HG02840 (cell line): Measurements from ENCODE around the gene IFNL1.
"Not testable (repeated sequence)": the region's sequence is repeated elsewhere in the genome, so short reads cannot be mapped to it uniquely, and the experiment has no call there.

Source experiments
- ATAC-seq: cut with Tn5 transposase; IDR thresholded peaks from one replicate; pipeline ENCODE4 v1.9.1; 2021; ENCODE audit warnings: mild to moderate bottlenecking, moderate library complexity, moderate number of reproducible peaks; ENCODE audit not compliant: unreplicated experiment, low FRiP score

The IFNL1 gene

DNA sequence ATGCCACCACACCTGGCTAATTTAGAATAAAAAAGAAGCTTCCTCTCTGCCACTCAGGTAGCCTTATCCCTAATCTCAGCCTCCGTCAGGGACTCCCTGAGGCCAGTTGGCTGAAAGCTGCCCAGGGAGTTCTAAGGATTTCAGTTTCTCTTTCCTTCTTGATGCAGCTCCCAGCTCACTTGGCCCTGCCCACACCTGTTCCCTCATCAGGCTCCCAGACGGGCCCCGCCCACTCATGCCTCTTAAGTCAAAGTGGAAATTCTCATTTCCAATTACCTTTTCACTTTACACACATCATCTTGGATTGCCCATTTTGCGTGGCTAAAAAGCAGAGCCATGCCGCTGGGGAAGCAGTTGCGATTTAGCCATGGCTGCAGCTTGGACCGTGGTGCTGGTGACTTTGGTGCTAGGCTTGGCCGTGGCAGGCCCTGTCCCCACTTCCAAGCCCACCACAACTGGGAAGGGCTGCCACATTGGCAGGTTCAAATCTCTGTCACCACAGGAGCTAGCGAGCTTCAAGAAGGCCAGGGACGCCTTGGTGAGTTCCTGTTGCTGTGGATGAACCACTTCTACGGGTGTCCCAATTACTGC is at the start of gene IFNL1:
IFNL1 (plus strand) TSS at position 353 of the 591 bp plus-strand sequence; CDS start at position 368, 15 bp downstream.
- ATAC-seq, result no peak

DNA sequence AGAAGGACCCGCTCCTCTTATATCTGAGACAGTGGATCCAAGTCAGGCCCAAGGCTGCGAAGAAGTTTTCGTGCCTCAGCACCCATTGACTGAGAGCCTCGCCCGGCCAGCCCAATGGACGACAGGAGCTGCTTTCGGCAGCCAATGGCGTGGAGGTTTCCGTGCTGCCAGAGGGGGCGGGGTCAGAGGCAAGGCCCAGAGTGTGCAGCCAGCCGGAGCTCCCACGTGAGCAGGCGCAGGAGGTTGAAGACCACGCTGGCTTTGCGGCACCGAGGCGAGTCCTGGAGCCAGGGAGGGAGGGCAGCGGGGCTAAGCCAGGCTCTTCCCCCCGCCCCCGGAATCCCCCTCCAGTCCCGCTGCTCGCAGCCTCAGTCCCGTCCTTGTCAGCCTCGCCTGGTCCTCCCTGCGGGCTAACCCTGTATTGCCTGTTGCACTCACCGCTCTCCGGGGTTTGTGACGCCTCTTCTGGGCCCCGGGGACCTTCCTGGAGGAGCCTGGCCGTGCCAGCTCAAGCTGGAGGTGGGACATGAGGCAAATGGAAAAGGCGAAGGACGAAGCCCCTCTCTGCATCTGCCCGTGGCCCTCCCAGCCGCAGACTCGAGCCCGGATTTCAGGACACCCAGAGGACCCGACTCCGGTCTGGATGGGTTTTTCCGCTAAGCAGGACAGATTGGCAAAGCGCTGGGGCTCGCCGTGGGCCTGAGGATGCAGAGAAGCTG is 49.1 kb upstream of the IFNL1 start:
- ATAC-seq, result no peak

DNA sequence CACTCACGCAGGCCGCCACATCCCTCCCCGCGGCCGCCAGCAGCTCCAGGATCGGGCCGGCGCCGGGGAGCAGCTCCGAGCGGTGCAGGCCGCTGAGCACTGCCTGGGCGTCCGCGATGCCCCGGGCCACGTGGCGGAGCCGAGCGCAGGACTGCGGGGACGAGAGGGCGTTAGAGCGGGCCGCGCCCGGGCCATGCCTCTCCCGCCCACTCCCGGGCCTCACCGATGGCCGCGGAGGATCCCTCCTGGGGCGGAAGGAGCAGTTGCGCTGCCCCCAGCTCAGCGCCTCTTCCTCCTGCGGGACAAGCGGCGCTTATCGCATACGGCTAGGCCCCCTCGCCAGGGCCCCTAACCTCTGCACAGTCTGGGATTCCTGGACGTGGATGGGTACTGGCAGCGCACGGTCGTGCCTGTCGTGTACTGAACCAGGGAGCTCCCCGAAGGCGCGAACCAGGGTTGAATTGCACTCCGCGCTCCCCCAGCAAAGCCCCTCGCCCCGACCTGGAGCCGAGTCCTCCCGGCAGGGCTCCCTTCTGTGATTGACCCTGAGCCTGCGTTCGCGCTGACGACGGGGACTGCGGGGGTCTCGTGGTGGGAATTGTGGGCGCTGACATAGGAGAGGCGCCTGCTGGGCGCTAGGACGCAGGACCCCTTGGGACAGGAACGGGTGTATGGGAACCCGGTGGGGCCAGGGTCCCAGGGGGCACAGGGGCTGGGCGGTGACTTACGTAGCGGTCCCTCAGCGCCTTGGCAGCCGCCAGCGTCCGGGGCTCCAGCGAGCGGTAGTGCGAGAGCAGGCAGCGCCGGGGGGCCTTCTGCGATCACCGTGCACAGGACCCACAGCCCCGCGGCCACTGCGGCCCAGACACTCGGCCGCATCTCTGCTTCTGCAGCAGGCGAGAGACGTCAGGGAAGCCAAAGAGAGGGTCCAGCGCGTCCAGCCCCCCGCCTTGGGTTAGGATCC is 48.2 kb upstream of the IFNL1 start:
- no peak for ATAC-seq

DNA sequence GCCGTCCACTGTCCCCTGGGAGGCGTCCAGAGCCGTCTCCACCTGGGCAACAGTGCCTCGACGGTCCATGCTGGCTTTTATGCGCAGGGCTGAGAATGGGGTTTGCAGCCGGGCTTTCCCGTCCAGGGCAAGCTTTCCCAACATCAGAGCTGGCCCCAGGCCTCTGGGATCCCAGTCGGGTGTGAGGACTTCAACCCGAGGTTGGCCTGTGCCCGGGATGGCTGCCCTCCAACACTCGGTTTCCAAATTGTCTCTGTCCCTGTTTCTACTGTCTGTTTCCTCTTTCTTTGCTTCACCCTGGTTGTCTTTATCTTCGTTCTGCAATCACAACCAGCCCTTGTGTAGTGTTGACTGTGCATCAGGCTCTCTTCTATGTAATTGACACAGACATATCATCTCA is 47.4 kb upstream of the IFNL1 start, which contains the start of gene IFNL4:
IFNL4 (minus strand) TSS at position 51 of the 400 bp plus-strand sequence.
- ATAC-seq, result no peak

GRCh38 chr19:39251081-39251480 is 45.1 kb upstream of the IFNL1 start:
- ATAC-seq, result no peak

GRCh38 chr19:39251846-39252245 is 44.4 kb upstream of the IFNL1 start:
- ATAC-seq, result no peak

DNA sequence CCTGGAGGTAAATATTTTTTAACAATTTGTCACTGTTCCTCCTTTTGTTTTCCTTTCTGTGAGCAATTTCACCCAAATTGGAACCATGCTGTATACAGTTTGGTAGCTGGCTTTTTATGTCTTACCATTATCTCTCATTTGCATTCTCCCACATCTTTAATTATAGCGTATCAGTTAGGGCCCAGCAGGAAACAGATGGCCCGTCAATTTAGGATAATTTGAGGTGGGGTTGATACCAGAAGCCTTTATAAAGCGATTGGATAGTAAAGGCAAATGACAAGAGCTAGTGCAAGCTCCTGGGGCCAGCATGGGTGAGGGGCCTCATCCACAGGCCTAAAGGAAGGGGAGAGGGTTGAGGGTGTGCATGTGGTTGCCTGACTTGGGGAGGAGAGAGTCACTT is 43.7 kb upstream of the IFNL1 start:
- ATAC-seq, result no peak

DNA sequence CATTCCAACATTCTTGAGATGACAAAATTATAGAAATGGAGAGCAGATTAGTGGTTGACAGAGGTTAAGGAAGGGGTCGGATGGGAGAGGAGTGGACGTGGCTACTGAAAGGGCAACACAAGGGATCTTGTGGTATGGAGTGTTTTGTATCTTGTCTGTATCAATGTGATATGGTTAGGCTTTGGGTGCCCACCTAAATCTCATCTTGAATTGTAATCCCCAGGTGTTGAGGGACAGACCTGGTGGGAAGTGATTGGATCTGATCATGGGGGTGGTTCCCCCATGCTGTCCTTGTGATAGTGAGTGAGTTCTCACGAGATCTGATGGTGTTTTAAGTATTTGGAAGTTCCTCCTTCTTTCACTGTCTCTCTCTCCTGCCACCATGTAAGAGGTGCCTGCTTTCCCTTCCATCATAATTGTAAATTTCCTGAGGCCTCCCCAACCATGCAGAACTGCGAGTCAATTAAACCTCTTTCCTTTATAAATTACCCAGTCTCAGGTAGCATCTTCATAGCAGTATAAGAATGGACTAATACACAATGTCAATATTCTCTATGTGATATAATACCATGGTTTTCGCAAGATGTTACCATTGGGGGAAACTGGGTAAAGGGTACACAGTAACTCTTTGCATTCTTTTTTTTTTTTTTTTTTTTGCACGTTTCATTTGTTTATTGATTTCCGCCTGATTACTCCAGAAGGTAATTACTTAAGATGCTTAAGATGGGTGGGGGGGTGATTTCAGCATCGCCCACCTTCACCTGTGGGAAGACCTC is 42.6 kb upstream of the IFNL1 start:
- ATAC-seq, result no peak

DNA sequence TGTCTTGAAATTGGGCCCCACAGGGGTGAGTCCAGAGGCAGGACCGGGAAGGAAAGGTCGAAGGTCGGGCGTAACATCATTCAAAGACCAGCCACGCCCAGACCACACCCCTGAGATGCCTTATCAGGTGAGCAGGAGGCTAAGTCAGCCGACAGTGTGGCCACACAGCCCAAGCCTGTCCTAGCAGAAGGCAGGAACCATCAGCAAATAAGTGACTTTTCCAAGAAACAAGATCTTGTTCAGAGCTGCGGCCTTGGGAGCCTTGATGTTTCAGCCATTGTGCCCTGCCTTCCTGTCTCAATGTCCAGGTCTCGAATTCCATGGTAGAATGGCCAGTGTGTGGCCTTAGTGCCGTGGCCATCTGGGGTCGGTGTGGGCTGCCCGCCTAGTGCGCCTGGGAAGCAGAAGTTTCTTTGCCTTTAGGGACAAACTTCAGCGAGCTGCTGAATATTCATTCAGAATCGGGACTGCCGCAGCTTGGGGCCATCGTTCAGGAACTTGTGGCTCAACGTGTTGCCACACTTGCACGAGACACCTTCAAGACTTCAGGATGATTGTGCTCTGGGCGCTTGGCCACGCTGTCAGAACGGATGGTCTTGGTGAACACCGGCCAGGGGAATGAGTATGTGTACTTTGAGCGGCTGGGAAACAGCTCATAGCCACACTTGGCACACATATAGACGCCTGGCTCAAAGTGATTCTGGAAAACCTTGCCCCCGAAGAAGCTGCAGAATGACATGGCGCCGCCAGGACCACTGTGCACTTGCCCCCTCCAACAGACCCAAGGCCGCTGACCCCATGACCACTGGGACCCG is 41.5 kb upstream of the IFNL1 start:
- no peak for ATAC-seq

DNA sequence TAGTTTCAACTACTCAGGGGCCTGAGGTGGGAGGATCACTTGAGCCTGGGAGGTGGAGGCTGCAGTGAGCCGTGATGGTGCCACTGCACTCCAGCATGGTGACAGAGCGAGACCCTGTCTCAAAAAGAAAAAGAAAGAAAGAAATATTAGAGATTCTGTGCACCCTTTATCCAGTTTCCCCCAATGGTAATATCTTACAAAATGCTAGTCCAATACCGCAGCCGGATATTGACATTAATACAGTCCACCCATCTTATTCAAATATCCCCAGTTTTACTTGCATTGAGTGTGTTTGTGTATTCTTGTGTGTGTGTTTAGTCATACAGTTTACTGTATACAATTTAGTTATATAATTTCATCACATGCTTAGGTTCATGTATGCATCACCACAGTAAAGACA is 39.0 kb upstream of the IFNL1 start:
- no peak for ATAC-seq

- no peak for ATAC-seq
Observed at GRCh38 chr19:39261704-39262103, 34.5 kb upstream of the IFNL1 start.

- no peak for ATAC-seq
Observed at GRCh38 chr19:39262496-39262895, 33.7 kb upstream of the IFNL1 start.

DNA sequence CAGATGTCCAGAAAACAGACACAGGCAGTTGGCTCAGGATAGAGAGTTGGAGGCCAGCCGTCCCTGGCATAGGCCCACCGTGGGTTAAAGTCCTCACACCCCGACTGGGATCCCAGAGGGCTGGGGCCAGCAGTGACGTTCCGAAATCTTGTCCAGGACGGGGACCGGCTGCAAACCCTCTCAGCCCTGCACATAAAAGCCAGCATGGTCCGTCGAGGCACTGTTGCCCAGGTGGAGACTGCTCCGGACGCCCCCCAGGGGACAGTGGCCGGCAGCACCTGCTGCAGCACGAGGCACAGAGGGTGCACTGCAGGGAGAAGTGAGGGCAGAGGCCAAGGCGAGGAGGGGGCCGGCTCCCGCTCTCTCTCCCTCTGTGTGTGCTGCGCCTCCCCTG is 32.3 kb upstream of the IFNL1 start:
- no peak for ATAC-seq

- no peak for ATAC-seq
Observed at GRCh38 chr19:39264306-39265290, 31.6 kb upstream of the IFNL1 start.

DNA sequence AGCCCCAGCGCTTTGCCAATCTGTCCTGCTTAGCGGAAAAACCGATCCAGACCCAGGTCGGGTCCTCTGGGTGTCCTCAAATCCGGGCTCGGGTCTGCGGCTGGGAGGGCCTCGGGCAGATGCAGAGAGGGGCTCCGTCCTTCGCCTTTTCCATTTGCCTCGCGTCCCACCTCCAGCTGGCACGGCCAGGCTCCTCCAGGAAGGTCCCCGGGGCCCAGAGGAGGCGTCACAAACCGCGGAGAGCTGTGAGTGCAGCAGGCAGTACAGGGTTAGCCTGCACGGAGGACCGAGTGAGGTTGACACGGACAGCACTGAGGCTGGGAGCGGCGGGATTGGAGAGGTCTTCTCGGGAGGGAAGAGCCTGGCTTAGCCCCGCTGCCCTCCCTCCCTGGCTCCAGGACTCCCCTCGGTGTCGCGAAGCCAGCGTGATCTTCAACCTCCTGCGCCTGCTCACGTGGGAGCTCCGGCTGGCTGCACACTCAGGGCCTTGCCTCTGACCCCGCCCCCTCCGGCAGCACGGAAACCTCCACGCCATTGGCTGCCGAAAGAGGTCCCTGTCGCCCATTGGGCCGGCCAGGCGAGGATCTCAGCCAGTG is 30.8 kb upstream of the IFNL1 start:
- ATAC-seq, result no peak

GRCh38 chr19:39268085-39268484 is 28.1 kb upstream of the IFNL1 start, which contains the start of gene IFNL2:
Gene IFNL2, plus strand, starts transcription at chr19:39268396. Its CDS starts 173 bp downstream, at chr19:39268569.
- ATAC-seq, result not testable (repeated sequence)

DNA sequence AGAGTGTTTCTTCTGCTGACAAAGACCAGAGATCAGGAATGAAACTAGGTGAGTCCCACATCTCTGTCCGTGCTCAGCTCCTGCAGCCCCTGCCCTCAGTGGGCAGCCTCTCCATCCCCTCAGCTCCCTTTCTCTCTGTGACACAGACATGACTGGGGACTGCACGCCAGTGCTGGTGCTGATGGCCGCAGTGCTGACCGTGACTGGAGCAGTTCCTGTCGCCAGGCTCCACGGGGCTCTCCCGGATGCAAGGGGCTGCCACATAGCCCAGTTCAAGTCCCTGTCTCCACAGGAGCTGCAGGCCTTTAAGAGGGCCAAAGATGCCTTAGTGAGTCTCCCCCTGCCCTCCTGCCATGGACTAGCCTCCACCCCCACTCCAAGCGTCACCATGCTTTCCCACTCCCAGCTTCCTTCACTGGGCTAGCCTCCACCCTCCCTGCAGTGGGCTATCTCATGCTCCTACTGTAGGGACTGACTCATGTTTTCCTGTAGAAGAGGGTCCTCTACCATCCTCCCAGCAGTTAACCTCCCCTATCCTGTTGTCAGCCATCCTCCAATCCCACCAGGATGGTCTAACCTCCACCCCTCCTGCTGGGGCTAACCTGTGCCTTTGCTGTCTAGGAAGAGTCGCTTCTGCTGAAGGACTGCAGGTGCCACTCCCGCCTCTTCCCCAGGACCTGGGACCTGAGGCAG is 27.5 kb upstream of the IFNL1 start:
- ATAC-seq, result not testable (repeated sequence)
